Measurements from ENCODE around the gene CWC22.
"Not testable (repeated sequence)": the region's sequence is repeated elsewhere in the genome, so short reads cannot be mapped to it uniquely, and the experiment has no call there.

GRCh38 chr2:179958251-179958650 lies 48.8 kb downstream of the CWC22 start:
- TF ChIP-seq POLR2A, CTCF, EP300, POLR2AphosphoS5 (IDR thresholded peaks at IDR 0.05): not testable (repeated sequence)

Measured in gastroesophageal sphincter (tissue), 3 donors.